Stimulated activated CD8-positive, alpha-beta memory T cell treated with anti-CD3 and anti-CD28 coated beads, Interleukin-12 subunit alpha, Interleukin-12 subunit beta, amount 100 ng/mL, for 24 hours (primary cell): ENCODE data around the gene DDOST.
"Not testable (repeated sequence)": the region's sequence is repeated elsewhere in the genome, so short reads cannot be mapped to it uniquely, and the experiment has no call there.

ENCODE experiments used
- DNase-seq: peaks from one replicate; pipeline ENCODE4 v3.0.0-alpha.2; 2020; ENCODE audit errors: extremely low read depth

DDOST gene

DNA sequence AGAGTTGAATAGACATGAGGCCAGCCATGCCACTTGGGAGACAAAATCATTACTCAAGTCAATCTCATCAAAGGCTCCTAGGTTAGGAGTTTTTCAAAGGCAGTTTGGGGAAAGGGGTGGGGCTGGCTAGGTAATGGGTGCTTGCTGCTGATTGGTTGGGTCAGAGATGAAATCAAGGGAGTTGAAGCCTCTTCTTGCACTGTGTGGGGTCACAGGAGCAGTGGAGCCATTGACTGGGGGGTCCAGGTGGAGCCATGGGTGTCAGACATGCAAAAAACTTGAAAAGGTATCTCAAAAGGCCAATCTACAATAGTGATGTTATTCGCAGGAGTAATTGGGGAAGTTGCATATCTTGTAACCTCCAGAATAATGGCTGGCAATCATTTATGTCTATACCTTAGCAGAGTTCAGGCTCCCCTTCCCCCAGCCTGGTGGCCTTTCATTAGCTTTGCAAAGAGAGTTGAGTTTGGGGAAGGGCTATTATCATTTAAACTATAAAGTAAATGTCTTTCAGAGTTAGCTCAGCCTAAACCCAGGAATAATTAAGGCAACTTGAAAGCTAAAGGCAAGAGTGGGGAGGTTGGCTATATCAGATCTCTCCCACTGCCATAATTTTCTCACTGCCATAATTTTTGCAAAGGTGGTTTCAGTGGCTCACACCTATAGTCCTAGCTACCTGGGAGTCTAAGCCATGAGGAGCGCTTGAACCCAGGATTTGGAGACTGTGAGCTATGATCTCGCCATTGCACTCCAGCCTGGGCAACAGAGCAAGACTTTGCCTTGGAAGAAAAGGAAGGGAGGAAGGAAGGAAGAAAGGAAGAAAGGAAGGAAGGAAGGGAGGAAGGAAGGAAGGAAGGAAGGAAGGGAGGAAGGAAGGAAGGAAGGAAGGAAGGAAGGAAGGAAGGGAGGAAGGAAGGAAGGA lies 35.7 kb downstream of the DDOST start:
- DNase-seq = no peak

DNA sequence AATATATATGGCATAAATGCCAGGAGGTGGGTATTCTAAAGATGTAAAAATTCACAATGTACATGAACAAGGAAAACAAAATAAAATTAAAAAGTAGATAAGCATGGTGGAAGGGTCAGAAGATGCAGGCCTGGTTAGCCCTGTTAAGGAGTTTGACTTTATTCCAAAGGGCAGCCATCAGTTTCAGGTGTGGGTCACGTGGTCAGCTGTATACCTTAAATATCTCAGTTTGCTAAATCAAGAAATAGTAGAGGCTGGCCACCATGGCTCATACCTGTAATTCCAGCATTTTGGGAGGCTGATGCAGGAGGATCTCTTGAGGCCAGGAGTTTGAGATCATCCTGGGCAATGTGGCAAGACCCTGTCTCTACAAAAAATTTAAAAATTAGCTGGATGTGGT lies 36.5 kb downstream of the DDOST start:
- no peak for DNase-seq

DNA sequence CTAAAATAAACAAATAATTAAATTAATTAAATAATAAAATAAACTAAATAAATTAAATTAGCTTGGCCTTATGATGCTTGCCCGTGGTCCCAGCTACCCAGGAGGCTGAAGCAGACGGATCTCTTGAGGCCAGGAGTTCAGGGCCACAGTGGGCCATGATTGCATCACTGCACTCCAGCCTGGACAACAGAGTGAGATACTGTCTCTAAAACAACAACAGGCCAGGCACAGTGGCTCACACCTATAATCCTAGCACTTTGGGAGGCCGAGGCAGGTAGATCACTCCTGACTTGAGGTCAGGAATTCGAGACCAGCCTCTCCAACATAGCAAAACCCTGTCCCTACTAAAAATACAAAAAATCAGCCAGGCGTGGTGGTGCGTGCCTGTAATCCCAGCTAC lies 40.2 kb downstream of the DDOST start:
- no peak for DNase-seq

DNA sequence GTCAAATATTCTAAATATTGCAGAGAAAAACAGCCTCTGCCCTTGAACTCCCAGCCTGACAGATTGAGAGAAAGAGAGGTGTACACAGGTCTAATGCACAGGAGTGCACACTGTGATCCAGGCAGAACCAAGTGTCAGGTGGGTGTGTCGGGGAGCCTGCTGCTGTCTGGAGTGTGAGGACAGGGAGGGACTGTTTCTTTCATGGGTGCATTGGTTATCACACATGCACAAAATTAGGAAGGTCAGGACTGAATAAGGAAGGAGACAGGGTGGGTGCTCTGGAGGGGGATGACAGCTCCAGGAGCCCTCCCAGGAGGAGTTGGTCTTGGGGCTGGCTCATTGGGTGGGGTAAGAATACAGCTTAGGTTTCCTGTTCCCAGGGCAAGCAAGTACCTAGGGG lies 41.2 kb downstream of the DDOST start:
- no peak for DNase-seq

DNA sequence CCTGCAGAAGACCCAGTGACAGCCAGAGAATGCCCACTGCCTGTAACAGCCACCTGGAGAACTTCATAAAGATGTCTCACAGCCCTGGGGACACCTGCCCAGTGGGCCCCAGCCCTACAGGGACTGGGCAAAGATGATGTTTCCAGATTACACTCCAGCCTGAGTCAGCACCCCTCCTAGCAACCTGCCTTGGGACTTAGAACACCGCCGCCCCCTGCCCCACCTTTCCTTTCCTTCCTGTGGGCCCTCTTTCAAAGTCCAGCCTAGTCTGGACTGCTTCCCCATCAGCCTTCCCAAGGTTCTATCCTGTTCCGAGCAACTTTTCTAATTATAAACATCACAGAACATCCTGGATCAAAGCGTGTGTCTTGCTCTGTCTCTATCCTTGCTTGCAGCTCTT lies 42.6 kb downstream of the DDOST start:
- DNase-seq = no peak

DNA sequence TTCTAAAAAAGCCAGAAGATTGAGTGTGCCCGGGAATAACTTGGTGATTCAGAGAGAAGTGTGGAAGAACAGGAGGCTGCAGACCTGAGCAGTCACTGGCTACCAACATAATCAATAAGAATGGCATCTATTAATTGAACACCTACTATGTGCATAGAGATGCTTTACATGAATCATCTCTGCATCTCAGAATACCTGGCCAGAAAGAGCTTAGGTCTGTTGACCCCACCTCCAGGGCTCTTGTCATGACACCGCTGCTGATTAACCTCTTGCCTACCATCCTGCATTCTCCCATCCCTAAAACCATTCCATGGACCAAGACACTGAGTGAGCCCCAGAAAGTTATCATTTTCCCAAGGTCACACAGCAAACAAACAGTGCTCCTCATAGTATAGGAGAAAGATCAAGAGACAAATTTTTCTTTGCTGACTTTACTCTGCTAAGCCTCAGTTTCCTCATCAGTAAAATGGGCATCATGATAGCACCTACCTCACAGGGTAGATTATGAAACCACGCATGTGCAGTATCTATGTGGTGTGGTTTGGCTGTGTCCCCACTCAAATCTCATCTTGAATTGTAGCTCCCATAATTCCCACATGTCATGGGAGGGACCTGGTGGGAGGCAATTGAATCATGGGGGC lies 44.2 kb downstream of the DDOST start:
- DNase-seq = no peak

DNA sequence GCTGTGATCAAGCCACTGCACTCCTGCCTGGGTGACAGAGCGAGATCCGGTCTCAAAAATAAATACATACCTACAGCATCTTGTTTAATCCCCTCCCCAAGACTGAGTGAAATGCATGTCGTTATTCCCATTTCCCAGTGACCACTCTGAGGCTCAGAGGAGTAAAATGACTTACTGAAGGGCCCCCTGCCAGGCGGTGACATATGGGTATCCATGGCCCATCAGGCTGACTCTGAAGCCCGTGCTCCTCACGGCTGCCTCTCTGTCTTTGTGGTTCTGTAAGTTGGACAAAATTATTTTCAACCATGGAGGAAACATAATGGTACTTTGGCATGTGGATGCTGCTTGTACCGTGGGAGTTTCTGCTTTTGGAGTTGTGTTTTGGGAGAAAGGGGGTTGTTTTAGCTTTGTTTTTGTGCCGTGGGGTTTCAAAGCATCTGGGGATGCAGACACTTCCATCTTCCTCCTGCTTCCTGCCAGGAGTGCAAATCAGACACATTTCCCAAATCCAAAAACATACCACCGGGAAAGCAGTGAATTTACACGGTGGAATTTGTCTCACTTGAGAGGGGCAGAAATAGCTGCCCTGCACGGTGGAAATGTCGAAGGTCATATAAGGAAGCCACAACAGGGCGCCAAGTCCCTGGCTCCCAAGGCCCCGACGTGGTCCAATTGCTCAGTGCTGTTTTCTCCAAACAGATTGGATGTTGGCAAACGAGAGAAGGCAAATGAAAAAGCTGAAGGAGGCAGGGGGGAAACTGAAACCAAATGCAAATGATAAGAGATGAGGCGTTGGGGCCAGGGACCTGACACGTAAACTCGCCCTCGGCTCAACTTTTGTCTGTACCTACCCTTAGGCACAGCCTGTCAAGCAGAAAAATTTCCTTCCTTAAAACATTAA lies 45.0 kb downstream of the DDOST start:
- no peak for DNase-seq

DNA sequence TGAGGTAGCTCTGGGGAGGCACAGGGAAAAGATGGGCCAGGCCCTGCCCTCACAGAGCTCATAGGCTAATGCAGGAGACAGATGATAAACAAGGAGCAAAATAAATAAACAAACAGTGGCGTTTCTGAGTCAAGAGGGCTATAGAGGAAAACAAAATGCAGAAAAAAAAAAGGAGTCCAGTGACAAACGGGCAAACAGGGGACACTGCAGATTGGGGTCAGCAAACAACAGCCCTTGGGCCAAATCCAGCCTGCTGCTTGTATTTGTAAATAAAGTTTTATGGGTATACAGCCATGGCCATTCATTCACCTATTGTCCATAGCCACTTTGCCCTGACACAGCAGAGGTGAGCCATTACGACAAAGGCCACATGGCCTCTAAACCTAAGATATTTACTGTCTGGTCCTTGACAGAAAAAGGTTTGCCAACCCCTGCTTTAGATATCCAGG lies 47.0 kb downstream of the DDOST start:
- no peak for DNase-seq

DNA sequence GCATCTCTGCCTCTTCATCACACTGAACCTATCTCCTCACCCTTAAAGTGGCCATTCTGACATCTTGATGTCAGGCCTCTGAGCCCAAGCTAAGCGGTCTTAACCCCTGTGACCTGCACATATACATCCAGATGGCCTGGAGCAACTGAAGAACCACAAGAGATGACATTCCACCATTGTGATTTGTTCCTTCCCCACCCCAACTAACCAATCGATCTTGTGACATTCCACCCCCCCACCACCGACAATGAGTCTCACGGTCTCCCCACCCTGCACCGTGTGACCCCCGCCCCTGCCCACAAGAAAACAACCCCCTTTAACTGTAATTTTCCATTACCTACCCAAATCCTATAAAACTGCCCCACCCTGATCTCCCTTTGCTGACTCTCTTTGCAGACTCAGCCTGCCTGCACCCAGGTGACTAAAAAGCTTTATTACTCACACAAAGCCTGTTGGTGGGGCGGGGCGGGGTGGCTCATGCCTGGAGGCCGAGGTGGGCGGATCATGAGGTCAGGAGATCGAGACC lies 48.9 kb downstream of the DDOST start:
- DNase-seq = no peak

DNA sequence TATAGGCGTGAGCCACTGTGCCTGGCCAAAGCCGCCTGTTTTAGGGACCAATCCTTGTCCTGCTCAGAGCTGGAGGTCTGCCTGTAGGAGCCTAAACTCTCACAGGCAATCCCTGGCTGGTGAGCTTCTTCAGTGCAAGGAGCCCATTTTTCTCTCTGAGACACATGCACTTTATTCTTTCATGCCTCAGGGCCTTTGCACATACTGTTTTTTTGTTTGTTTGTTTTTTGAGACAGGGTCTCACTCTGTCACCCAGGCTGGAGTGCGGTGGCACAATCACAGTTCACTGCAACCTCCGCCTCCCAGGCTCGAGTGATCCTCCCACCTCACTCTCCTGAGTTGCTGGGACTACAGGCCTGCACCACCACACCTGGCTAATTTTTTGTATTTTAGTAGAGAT lies 49.5 kb downstream of the DDOST start:
- no peak for DNase-seq

DNA sequence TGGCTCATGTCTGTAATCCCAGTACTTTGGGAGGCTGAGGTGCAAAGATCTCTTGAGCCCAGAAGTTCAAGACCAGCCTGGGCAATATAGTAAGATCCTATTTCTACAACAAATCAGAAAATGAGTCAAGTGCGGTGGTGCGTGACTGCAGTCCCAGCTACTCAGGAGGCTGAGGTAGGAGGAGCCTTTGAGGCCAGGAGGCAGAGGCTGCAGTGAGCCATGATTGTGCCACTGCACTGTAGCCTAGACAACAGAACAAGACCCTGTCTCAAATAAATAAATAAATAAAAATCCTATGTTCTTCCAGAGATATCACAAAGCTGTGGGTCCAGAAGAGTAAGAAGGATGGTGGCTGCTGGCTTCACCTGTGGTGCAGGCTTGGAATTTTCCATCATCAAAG lies 50.2 kb downstream of the DDOST start:
- DNase-seq = no peak

DNA sequence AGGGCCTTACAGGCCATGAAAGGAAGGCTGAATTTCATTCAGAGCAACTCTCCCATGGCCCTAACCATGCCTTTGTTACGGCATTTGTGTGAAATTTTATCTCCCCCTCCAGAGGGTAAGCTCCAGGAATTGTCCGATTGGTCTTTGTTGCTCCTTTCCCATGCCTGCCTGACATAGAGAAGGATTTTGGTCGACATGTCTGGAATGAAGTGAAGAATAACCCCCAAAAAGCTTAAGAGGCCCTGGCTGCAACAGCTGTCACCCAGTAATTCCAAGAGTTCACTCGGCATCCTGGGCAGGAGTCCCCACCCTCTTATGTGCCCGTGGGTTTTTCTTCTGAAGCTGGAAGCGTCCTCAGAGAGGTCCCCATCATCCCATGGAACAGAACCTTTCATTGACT lies 51.6 kb downstream of the DDOST start:
- no peak for DNase-seq

DNA sequence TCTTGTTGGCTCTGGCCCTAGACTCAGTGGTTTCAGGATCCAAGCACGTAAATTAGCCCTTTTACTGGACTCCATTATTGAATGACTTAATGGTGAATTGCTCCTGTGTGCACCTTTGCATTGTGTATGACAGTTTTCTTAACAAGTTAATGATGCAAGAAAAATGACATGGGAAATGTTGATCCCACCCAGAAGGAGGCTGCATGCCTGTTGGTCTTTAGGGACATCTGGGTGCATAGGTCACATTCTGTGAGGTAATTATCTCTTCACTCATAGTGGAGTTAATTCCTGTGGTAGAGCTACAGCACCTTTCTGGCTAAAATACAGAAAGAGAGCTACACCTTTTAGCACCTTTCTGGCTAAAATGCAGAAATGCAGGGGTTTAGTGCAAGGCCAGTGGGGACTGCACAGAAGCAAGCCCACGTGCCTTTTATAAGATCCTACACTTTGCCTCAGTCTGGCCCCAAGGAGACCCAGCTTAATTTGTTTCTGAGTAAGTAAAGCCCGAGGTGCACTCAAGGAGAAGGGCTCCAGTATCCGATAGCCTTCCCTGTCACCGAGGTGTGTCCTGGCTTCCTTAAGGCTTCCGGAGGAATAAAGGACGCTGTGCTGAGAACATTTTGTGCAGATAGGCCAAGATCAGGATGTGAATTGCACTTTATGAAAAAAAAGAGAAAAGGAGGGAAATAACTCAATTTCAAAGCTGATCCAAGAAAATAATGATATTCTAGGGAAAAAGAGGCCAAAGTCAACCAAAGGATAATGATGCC lies 54.2 kb downstream of the DDOST start:
- not testable (repeated sequence) for DNase-seq

DNA sequence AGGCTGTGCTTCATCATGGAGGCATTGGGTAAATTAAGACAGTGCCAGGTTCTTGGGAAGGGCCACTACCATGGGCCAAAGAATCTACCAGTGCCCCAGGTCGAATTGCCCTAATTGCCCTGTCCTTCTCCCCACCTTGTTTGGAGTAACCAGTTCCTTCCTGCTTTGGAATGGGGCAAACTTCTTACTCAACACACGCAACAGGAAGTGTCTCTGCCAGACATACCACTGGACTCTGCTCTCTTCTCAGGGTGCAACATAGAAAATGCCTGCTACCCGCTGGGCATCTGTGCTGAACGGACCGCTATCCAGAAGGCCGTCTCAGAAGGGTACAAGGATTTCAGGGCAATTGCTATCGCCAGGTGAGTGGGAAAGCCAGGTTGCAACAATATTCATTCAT lies 56.5 kb downstream of the DDOST start:
- no peak for DNase-seq

DNA sequence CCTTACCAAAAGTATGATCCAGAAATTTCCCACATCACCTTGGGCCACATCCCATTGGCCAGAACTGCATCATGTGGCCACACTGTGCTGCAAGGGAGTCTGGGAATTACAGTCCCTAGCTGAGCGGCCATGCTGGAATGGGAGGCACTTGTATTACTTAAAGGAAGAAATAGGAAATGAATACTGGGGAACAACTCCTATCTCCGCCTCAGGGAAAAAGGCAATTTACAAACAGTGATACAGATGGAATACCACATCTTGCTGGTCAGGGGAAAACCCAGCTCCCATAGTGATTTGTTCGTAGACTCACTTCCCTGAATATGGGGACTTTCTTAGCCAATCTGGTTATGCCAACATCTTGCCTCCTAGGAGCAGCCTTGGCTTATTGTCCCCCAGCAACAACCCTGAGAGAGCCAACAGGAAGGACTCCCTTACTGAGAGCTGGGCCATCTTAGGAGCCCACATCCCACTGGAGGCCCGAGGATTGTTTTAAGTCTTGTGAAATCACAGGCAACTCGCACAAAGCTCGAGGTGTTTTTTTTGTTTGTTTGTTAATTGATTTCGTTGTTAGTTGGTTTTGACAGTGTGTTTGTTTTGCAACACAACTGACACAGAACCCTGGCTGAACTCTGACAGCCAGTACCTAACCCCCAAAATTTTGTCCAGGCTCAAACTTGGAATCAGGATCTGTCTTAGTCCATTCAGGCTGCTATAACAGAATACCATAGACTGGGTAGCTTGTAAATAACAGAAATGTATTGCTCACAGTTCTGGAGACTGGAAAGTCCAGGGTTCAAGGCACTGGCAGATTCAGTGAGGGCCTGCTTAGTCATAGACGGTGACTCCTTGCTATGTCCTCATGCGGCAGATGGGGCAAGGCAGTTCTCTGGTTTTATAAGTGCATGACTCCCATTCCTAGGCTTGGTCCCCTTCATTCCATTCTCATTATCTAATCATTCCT lies 57.4 kb downstream of the DDOST start:
- DNase-seq = no peak

DNA sequence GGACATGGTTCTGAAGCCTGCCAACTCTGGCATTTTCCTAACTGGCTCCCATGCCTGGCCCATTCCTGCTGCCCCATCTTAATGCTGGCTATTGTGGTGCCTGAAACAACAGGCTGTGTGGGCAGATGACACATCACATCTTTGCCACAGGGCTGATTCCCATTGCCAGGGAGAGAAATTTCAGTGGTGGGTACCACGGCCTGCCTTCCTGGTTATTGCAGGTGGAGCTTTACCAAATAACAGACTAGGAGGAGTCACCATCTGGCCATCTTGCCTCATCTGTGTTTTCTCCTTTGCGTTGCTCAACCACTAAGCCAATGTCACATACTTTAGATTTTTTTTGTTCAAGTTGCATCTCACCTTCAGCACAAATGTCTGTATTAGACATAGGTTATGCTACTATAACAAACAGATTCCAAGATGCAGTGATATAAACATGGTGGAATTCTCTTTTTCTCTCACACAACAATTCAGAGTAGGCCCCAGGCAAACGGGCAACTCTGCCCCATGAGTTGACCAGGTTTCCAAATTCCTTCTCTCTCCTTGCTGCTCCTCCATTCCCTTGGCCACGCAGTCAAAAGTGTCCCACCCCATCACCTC lies 58.2 kb downstream of the DDOST start:
- no peak for DNase-seq
